GM12865 (cell line): ENCODE results near the gene CBL.

Source experiments
- DNase-seq: peaks from one replicate; pipeline ENCODE4 v3.0.0; 2010; ENCODE audit warnings: low read depth
- H3K4me3 ChIP-seq: 2 replicates; pipeline ENCODE4 v1.5.1; 2011; ENCODE audit warnings: mild to moderate bottlenecking, low read depth, low read length, control low read depth
- TF ChIP-seq, protein P1 (sequence below): IDR thresholded peaks from 2 replicates; pipeline ENCODE4 v1.5.1; 2011; ENCODE audit warnings: low read length, control low read depth, low read depth, inconsistent platforms; ENCODE audit not compliant: insufficient read depth; ENCODE audit errors: missing control alignments

The CBL gene

DNA sequence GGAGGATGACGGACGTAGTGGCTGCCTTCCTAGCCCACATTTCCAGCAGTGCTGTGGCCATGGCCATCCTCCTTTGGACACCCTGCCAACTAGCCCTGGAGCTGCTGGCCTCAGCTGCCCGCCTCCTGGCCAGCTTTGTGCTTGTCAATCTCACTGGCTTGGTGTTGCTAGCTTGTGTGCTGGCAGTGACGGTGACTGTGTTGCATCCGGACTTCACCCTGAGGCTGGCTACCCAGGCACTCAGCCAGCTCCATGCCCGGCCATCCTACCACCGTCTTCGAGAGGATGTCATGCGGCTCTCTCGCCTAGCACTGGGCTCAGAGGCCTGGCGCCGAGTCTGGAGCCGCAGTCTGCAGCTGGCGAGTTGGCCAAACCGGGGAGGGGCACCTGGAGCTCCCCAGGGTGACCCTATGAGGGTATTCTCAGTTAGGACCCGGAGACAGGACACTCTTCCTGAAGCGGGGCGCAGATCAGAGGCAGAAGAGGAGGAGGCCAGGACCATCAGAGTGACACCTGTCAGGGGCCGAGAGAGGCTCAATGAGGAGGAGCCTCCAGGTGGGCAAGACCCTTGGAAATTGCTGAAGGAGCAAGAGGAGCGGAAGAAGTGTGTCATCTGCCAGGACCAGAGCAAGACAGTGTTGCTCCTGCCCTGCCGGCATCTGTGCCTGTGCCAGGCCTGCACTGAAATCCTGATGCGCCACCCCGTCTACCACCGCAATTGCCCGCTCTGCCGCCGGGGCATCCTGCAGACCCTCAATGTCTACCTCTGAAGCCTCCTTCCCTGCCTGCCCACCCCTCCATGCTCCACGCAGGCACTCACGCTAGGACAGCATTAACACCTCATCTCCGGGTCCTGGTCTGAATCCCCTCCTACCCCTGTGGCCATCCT is 129.8 kb downstream of the CBL start:
- no peak overlapping the region for H3K4me3 ChIP-seq
- TF ChIP-seq, protein P1, sequence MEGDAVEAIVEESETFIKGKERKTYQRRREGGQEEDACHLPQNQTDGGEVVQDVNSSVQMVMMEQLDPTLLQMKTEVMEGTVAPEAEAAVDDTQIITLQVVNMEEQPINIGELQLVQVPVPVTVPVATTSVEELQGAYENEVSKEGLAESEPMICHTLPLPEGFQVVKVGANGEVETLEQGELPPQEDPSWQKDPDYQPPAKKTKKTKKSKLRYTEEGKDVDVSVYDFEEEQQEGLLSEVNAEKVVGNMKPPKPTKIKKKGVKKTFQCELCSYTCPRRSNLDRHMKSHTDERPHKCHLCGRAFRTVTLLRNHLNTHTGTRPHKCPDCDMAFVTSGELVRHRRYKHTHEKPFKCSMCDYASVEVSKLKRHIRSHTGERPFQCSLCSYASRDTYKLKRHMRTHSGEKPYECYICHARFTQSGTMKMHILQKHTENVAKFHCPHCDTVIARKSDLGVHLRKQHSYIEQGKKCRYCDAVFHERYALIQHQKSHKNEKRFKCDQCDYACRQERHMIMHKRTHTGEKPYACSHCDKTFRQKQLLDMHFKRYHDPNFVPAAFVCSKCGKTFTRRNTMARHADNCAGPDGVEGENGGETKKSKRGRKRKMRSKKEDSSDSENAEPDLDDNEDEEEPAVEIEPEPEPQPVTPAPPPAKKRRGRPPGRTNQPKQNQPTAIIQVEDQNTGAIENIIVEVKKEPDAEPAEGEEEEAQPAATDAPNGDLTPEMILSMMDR, result no peak
- no peak for DNase-seq

DNA sequence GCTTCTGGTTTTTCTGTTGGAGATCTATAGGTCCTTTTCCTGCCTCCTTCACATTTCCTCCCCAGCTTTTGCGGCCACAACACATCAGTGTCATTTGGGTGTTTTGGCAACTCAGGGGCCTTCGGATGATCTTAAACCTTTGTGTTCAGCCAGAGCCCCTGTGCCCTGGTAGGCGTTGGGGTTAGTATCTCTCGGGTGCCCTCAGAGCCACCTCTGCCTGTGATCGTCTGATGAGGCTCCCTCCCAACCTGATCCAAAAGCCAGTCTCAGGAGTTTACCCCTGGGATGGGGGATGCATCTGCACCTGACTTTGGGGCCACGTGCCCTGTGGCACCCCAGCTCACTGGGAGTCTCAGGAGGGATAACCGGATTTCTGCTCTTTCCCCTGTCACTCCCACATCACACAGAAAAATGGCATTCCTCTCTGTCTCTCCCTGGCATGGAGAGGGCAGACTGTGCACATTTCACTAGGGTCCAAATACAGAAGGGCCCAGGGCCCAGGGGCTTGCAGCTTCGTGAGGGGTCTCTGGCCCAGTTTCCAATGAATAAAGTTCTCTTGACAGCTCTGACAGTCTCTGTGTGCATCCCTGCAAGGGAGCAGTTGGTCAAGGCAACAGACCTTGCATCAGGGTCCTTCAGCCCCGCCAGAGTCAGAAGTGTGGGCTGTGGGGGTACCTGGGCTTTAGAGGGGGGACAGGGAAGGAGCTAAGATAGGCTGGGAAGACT is 130.8 kb downstream of the CBL start:
- H3K4me3 ChIP-seq, result no peak overlapping the region
- TF ChIP-seq, protein P1, result no peak
- DNase-seq, result no peak

DNA sequence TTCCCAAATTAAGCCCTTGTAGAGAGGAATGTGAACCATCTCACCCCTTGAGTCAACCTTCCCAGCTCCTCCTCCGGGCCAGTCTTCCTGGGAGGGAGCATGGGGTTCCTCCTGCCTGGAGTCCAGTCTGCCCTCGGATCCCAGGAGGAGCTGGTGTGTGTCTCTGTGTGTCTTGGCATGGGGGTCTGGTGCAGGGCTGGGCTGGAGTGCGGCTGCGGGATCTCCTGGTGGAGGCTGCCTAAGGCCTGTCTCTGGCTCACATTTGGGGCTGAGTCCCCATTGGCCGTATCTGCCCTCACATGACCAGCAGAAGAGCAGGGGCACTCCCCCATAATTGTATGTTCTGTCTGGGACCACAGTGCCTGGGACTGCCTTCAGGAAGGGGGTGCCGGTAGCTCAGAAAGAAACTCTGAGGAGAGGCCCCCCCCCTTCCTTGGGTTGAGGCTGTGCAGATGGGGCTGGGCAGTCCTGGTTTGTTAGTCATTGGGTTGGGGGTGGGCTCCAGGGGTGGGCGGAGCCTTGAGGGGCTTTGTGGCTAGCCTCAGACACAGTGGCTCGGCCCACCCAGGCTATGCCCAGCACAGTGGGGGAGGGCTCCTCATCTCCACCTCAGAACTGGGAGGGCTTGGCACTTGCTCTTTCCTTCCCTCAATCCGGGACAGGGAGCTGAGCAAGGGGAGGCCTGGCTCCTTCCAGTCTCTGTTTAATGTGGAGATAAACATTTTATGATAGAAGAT is 131.6 kb downstream of the CBL start:
- no peak overlapping the region for H3K4me3 ChIP-seq
- no peak for DNase-seq
- TF ChIP-seq, protein P1, result no peak

DNA sequence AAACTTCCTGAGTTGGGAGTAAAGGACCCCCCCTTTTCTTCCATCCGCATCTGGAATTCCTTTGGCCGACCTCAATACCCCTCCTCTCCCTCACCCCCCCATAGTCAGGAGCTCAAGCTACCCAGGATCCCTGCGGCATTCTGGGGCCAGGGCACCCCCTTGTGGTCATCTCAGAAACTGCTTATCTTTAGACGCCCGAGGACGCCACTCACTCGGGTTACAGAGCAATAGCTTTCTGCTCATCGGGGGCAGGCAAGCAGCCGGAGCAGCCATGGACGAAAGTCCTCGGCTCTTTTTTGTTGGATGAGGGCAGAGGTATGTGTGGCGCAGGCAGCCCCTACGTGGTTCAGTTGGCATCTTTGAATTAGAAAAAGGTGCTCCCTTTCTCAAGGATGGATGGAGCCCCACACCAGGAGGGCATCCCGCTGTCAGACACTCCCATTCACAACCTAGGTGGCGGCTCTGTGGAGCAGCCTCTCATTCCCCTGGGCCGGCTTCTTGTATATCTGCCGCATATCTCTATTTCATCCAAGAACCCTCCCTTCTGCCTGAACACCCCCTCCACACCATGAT is 132.3 kb downstream of the CBL start:
- TF ChIP-seq, protein P1, result peak; percentile 85
- no peak overlapping the region for H3K4me3 ChIP-seq
- DNase-seq, result peak; percentile 71

DNA sequence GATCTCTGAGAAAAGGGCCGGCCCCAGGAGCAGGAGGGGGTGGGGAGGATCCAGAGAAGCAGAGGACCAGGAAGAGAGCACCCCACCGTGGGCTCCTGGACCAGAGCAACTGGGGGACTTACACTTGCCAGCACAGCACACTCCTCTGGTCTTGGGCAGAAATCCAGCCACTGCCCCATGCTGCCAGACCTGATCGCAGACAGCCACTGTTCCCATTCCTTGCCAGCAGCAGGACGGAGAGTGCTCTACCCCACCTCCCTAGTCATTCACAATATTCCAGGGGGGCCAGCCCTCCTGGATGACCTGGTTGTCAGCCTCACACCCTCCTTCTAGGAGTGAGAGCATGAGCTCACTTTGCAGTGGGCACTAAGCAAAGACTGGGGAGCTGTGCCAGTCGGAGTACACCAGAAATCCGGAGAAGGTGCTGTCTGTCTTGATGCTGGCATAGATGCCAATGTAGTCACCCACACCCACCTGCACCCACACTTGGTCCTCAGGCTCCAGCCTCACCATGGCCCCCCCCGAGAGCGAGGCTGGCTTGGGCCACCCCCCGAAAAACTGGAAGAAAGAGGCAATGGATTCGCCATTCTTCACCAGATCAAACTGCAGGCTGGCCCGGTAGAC is 132.9 kb downstream of the CBL start:
- no peak overlapping the region for H3K4me3 ChIP-seq
- TF ChIP-seq, protein P1, result no peak
- no peak for DNase-seq
